ENCODE measurements around the gene ZNF358.

The ZNF358 gene

GRCh38 chr19:7562646-7563393 is 46.9 kb downstream of the ZNF358 start:
- DNase-seq = no peak

- no peak for DNase-seq
These were observed 49.0 kb downstream of the ZNF358 start for GRCh38 chr19:7564866-7565265.

GRCh38 chr19:7565332-7565731 is 49.4 kb downstream of the ZNF358 start:
- DNase-seq = no peak

All from DMS79 treated with DMSO at 0.1 percent for 48 hours (cell line).